ENCODE data around the gene EIF2AK3. TPM values are rescaled to one million over a fixed set of nuclear protein-coding genes. Genes with fewer than 3 reads are reported as not detected.
A peak's percentile ranks its signal among the peaks of the same experiment; 100 is the strongest.

The EIF2AK3 gene
- total RNA-seq, 6 donors from 2014 or later, result 15.5 to 43.7 (median 23.0) TPM

DNA sequence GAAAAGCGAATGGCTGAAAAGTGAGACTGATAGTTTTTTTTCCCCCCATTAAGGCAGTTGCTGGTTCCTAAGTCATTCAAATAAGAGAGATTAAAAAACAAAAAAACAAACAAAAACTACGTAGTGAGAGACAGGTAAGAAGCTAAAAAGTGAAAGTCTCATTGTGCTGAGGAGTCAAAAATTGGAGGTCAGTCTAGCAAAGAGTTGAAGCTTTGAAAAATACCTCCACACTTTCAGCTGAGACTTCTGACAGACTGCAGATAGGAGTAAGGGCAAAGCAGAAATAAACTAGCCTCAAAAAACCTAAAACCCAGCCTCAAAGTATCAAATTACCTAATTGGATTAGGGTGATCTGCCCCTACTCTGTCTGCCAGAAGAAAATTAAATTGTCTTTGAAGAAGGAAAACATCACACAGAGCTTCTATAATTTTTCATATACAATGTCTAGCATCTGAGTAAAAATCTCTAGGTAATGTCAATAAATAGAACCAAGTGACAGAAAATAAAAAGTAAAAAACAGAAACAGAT lies 10.9 kb upstream of the EIF2AK3 start:
- no peak for ATAC-seq (ENCODE audit: low FRiP score in 2 of 2)
- no peak for DNase-seq
- Histone ChIP-seq H3K27ac (no peak overlapping the region), H3K4me1 (no peaks in the 10 kb centered on the region), H3K9me3 (no peaks in the 10 kb centered on the region), H3K36me3 (no peaks in the 10 kb centered on the region), H3K27me3 (no peaks in the 10 kb centered on the region), H3K4me3 (no peak overlapping the region)
- TF ChIP-seq POLR2A (IDR thresholded peaks at IDR 0.05) (no peak), CTCF (IDR thresholded peaks at IDR 0.05) (no peak), EP300 (IDR thresholded peaks at IDR 0.05) (no peak), POLR2AphosphoS5 (IDR thresholded peaks at IDR 0.05) (no peak)
- WGBS, 2 donors, result 74 to 78% methylated on average over 2 of the region's 2 CpGs

DNA sequence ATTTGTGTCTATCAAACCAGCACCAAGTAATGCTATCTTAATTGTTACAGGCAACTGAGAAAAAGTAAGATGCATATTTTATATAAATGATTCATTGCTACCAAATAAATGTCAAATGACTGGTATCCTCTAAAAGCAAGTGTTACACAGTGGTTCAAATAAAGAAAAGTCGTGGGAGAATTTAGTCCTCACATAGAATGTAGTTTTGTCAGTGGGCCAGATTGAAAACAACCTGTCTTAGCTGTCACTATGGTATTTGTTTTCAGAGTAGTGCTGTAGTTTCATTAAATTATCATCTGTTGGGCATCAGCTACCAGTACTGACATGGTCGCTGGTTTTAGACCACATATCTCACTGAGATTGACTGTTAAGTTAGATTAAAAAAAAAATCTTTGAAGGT lies 10.2 kb upstream of the EIF2AK3 start:
- 70 to 78% methylated on average over 2 of the region's 2 CpGs for WGBS, 2 donors
- Histone ChIP-seq H3K4me1 (no peaks in the 10 kb centered on the region), H3K4me3 (no peak overlapping the region), H3K27ac (no peak overlapping the region), H3K9me3 (no peaks in the 10 kb centered on the region), H3K36me3 (no peaks in the 10 kb centered on the region), H3K27me3 (no peaks in the 10 kb centered on the region)
- no peak for DNase-seq
- TF ChIP-seq EP300 (IDR thresholded peaks at IDR 0.05), result no peak
- no peak for TF ChIP-seq POLR2A (IDR thresholded peaks at IDR 0.05)
- no peak for TF ChIP-seq POLR2AphosphoS5 (IDR thresholded peaks at IDR 0.05)
- no peak for TF ChIP-seq CTCF (IDR thresholded peaks at IDR 0.05)
- no peak for ATAC-seq (ENCODE audit: low FRiP score in 2 of 2)

- H3K27me3 ChIP-seq, result no peaks in the 10 kb centered on the region
- H3K4me3 ChIP-seq, result no peak overlapping the region
- no peaks in the 10 kb centered on the region for H3K9me3 ChIP-seq
- TF ChIP-seq EP300 (IDR thresholded peaks at IDR 0.05) (no peak), POLR2A (IDR thresholded peaks at IDR 0.05) (no peak), POLR2AphosphoS5 (IDR thresholded peaks at IDR 0.05) (no peak), CTCF (IDR thresholded peaks at IDR 0.05) (no peak)
- DNase-seq (no peak), ATAC-seq (ENCODE audit: low FRiP score in 2 of 2) (no peak)
- H3K27ac ChIP-seq, result no peak overlapping the region
- no peaks in the 10 kb centered on the region for H3K36me3 ChIP-seq
- no peaks in the 10 kb centered on the region for H3K4me1 ChIP-seq
- 100% methylated on average over 1 of the region's 1 CpG for WGBS, 2 donors
These were observed 8.8 kb upstream of the EIF2AK3 start for GRCh38 chr2:88636026-88636425.

DNA sequence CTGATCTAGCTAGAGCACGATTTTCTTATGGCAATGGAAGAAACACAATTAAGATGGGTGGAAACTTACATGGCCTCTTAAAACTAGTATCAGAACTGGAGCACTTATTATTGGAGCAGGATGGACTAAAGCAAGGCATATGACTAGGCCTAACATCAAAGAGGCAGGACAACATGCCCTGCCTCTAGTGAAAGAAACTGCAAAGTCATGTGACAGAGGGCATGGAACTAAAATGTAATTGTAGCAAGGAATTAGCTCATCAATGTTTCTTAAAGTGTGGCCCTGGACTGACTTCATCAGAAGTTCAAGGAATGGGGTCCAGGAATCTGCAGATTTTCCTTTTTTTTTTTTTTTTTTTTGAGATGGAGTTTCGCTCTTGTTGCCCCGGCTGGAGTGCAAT lies 5.3 kb upstream of the EIF2AK3 start:
- H3K27ac ChIP-seq, result no peak overlapping the region
- ATAC-seq (ENCODE audit: low FRiP score in 2 of 2), result no peak
- no peak for DNase-seq
- WGBS, 2 donors, result 93 to 94% methylated on average over 3 of the region's 3 CpGs
- no peaks in the 10 kb centered on the region for H3K36me3 ChIP-seq
- no peak for TF ChIP-seq POLR2AphosphoS5 (IDR thresholded peaks at IDR 0.05)
- H3K9me3 ChIP-seq, result no peaks in the 10 kb centered on the region
- H3K27me3 ChIP-seq, result no peaks in the 10 kb centered on the region
- peaks cover 6 to 9% (median 7%) of the 10 kb centered on the region in 4 donors for H3K4me1 ChIP-seq
- H3K4me3 ChIP-seq, result no peak overlapping the region

DNA sequence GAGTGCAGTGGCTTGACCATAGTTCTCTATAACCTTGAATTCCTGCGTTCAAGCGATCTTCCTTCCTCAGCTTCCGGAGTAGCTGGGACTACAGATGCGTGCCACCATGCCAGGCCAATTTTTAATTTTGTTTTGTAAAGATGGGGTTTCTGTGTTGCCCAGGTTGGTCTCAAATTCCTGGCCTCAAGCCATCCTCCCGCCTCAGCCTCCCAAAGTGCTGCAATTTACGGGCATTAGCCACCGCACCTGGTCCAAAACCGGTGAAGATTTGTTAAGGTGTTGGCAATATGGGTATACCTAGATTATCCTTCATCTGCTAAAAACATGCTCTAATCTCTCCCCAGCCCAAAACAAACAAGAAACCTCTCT lies 1.3 kb upstream of the EIF2AK3 start:
- TF ChIP-seq CTCF (IDR thresholded peaks at IDR 0.05) (peak in 1 of 6 experiments; percentile 3), POLR2A (IDR thresholded peaks at IDR 0.05) (no peak)
- DNase-seq, result no peak
- 70 to 73% methylated on average over 8 of the region's 8 CpGs for WGBS, 2 donors

More for the DNA sequence above, 1.3 kb upstream of the EIF2AK3 start:
- peak overlapping the region; percentile 94 to 99 (median 96) for H3K27ac ChIP-seq
- peak overlapping the region in 3 of 4 donors; percentile 42 to 96 (median 93) for H3K4me3 ChIP-seq
- H3K36me3 ChIP-seq, result no peaks in the 10 kb centered on the region
- no peak for ATAC-seq (ENCODE audit: low FRiP score in 2 of 2)
- no peaks in the 10 kb centered on the region for H3K9me3 ChIP-seq
- H3K27me3 ChIP-seq, result no peaks in the 10 kb centered on the region
- peaks cover 22 to 30% (median 28%) of the 10 kb centered on the region in 4 donors for H3K4me1 ChIP-seq

Data from upper lobe of left lung (tissue), 6 donors.